WTC11 (cell line): ENCODE results near the gene ZNF747. TPM values are rescaled to one million over a fixed set of nuclear protein-coding genes. Genes with fewer than 3 reads are reported as not detected.

Experiments
- ATAC-seq: fragments of 200-7000 bp; cut with Tn5 transposase; 2 replicates; pipeline ENCODE4 v1.10.0; 2021; ENCODE audit warnings: mild to moderate bottlenecking, moderate library complexity
- CTCF ChIA-PET: fragments of 300-600 bp; sonication (Branson Sonifier 250); formaldehyde crosslinking; loops from one replicate; lab custom pipeline; 2021; ENCODE audit warnings: antibody characterized with exemption; lab: Charles Lee
- POLR2A ChIA-PET: fragments of 350-600 bp; sonication (Branson Sonifier 250); formaldehyde crosslinking; loops from one replicate; lab custom pipeline; 2021; ENCODE audit warnings: antibody characterized with exemption; lab: Charles Lee
- DNase-seq: peaks from one replicate; pipeline ENCODE4 v3.0.0; 2021; ENCODE audit warnings: low spot score
- H3K27ac Mint-ChIP-seq: 2 replicates; pipeline ENCODE4 v1.8.0; 2021; ENCODE audit warnings: mixed read lengths
- H3K27me3 Mint-ChIP-seq: 2 replicates; pipeline ENCODE4 v1.8.0; 2021; ENCODE audit warnings: low read depth, mild to moderate bottlenecking, moderate library complexity, mixed read lengths
- H3K36me3 Mint-ChIP-seq: 2 replicates; pipeline ENCODE4 v1.8.0; 2021; ENCODE audit warnings: mixed read lengths
- H3K4me1 Mint-ChIP-seq: 2 replicates; pipeline ENCODE4 v1.8.0; 2022; ENCODE audit warnings: mixed read lengths
- H3K4me3 Mint-ChIP-seq: 2 replicates; pipeline ENCODE4 v1.8.0; 2021; ENCODE audit warnings: mild to moderate bottlenecking, moderate library complexity, mixed read lengths
- H3K9me3 Mint-ChIP-seq: 2 replicates; pipeline ENCODE4 v1.8.0; 2021; ENCODE audit warnings: mixed read lengths
- ATF3 ChIP-seq: sonication (generic); formaldehyde crosslinking; conservative IDR thresholded peaks from 2 replicates; pipeline ENCODE4 v1.8.1; 2022; ENCODE audit warnings: mild to moderate bottlenecking, missing genetic modification reagents
- ELF4 ChIP-seq: sonication (generic); formaldehyde crosslinking; IDR thresholded peaks from 2 replicates; pipeline ENCODE4 v1.8.1; 2022; ENCODE audit warnings: low read depth, mild to moderate bottlenecking, moderate library complexity, missing genetic modification reagents
- ESRRA ChIP-seq: sonication (generic); formaldehyde crosslinking; IDR thresholded peaks from 2 replicates; pipeline ENCODE4 v1.8.1; 2022; ENCODE audit warnings: mild to moderate bottlenecking, missing genetic modification reagents, borderline replicate concordance
- FOXJ3 ChIP-seq: sonication (generic); formaldehyde crosslinking; IDR thresholded peaks from 2 replicates; pipeline ENCODE4 v1.9.0; 2021; ENCODE audit warnings: missing genetic modification reagents, mild to moderate bottlenecking, borderline replicate concordance
- GRHL2 ChIP-seq: fragments of 250-450 bp; sonication (Bioruptor Pico); IDR thresholded peaks from 2 replicates; pipeline ENCODE4 v1.8.0; 2022; ENCODE audit warnings: mild to moderate bottlenecking, moderate library complexity; ENCODE audit not compliant: insufficient replicate concordance, severe bottlenecking
- KAT7 ChIP-seq: sonication (generic); formaldehyde crosslinking; IDR thresholded peaks from 2 replicates; pipeline ENCODE4 v1.8.1; 2023; ENCODE audit warnings: missing genetic modification reagents, mild to moderate bottlenecking, borderline replicate concordance
- MXD4 ChIP-seq: fragments of 250-450 bp; sonication (Bioruptor Pico); IDR thresholded peaks from 2 replicates; pipeline ENCODE4 v1.8.0; 2021; ENCODE audit warnings: mild to moderate bottlenecking, moderate library complexity, borderline replicate concordance
- NFE2L1 ChIP-seq: sonication (generic); formaldehyde crosslinking; IDR thresholded peaks from 2 replicates; pipeline ENCODE4 v1.8.1; 2023; ENCODE audit warnings: missing genetic modification reagents
- NR1H2 ChIP-seq: sonication (generic); formaldehyde crosslinking; IDR thresholded peaks from 2 replicates; pipeline ENCODE4 v1.9.0; 2021; ENCODE audit warnings: mild to moderate bottlenecking, moderate library complexity, missing genetic modification reagents
- NR3C1 ChIP-seq: sonication (generic); formaldehyde crosslinking; conservative IDR thresholded peaks from 2 replicates; pipeline ENCODE4 v1.8.1; 2023; ENCODE audit warnings: low read depth, mild to moderate bottlenecking, missing genetic modification reagents
- OVOL2 ChIP-seq: fragments of 250-450 bp; sonication (Bioruptor Pico); IDR thresholded peaks from 2 replicates; pipeline ENCODE4 v1.9.0; 2021; ENCODE audit warnings: mild to moderate bottlenecking, borderline replicate concordance
- PRRX2 ChIP-seq: fragments of 250-450 bp; sonication (Bioruptor Pico); IDR thresholded peaks from 2 replicates; pipeline ENCODE4 v1.8.0; 2021; ENCODE audit warnings: mild to moderate bottlenecking
- RORB ChIP-seq: fragments of 250-450 bp; sonication (Bioruptor Pico); IDR thresholded peaks from 2 replicates; pipeline ENCODE4 v1.9.0; 2021; ENCODE audit warnings: mild to moderate bottlenecking
- TEAD1 ChIP-seq: sonication (generic); formaldehyde crosslinking; IDR thresholded peaks from 2 replicates; pipeline ENCODE4 v1.8.0; 2022; ENCODE audit warnings: mild to moderate bottlenecking, missing genetic modification reagents
- ZNF232 ChIP-seq: sonication (generic); formaldehyde crosslinking; IDR thresholded peaks from 2 replicates; pipeline ENCODE4 v1.8.0; 2022; ENCODE audit warnings: mild to moderate bottlenecking, missing genetic modification reagents
- ZNF532 ChIP-seq: fragments of 250-450 bp; sonication (Bioruptor Pico); IDR thresholded peaks from 2 replicates; pipeline ENCODE4 v1.9.0; 2021; ENCODE audit warnings: mild to moderate bottlenecking, borderline replicate concordance
- ZNF671 ChIP-seq: fragments of 250-450 bp; sonication (Bioruptor Pico); IDR thresholded peaks from 2 replicates; pipeline ENCODE4 v1.8.0; 2021; ENCODE audit warnings: mild to moderate bottlenecking
- total RNA-seq: library from RNA; stranded (reverse); gene quantifications from 3 replicates; pipeline ENCODE4 v1.2.3, GENCODE V29; 2021
- TF ChIP-seq, protein P1 (sequence below): sonication (generic); formaldehyde crosslinking; IDR thresholded peaks from 2 replicates; pipeline ENCODE4 v1.8.1; 2023; ENCODE audit warnings: mild to moderate bottlenecking, missing genetic modification reagents
- TF ChIP-seq, protein P2 (sequence below): sonication (generic); formaldehyde crosslinking; IDR thresholded peaks from 2 replicates; pipeline ENCODE4 v1.8.0; 2022; ENCODE audit warnings: missing genetic modification reagents

The ZNF747 gene
- total RNA-seq, 1 experiment from 2014 or later: 11.3 TPM

- Mint-ChIP-seq H3K4me3 (no peak overlapping the region), H3K27me3 (no peaks in the 10 kb centered on the region), H3K9me3 (no peaks in the 10 kb centered on the region), H3K27ac (no peak overlapping the region), H3K36me3 (peaks cover 6% of the 10 kb centered on the region; the same call in 1 of the 2 replicates), H3K4me1 (peaks cover 23% of the 10 kb centered on the region)
- ChIA-PET POLR2A (no interaction called here), CTCF (interaction anchor here (0.6 to 3.5 kb wide), 3 partner anchors 85 to 164 kb away, joined by 3 to 20 read pairs (median 5); partner anchors contain the start of gene DCTPP1)
- ATAC-seq: no peak
- no peak for DNase-seq
- no peak for TF ChIP-seq MXD4 (CRISPR knock-in tag)
- TF ChIP-seq GRHL2 (CRISPR knock-in tag): no peak
- no peak for TF ChIP-seq ZNF232
- no peak for TF ChIP-seq ZNF671 (CRISPR knock-in tag)
- no peak for TF ChIP-seq RORB (CRISPR knock-in tag)
- no peak for TF ChIP-seq PRRX2 (CRISPR knock-in tag)
- no peak for TF ChIP-seq ESRRA (CRISPR knock-in tag)
- TF ChIP-seq, protein P1, sequence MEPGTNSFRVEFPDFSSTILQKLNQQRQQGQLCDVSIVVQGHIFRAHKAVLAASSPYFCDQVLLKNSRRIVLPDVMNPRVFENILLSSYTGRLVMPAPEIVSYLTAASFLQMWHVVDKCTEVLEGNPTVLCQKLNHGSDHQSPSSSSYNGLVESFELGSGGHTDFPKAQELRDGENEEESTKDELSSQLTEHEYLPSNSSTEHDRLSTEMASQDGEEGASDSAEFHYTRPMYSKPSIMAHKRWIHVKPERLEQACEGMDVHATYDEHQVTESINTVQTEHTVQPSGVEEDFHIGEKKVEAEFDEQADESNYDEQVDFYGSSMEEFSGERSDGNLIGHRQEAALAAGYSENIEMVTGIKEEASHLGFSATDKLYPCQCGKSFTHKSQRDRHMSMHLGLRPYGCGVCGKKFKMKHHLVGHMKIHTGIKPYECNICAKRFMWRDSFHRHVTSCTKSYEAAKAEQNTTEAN (CRISPR knock-in tag): no peak
- TF ChIP-seq TEAD1 (CRISPR knock-in tag): no peak
- TF ChIP-seq ELF4 (CRISPR knock-in tag): no peak
- no peak for TF ChIP-seq OVOL2
- TF ChIP-seq NR1H2 (CRISPR knock-in tag): no peak
- TF ChIP-seq FOXJ3 (CRISPR knock-in tag): no peak
Observed at GRCh38 chr16:30530163-30531037, 4.3 kb downstream of the ZNF747 start.

- ATAC-seq (no peak), DNase-seq (no peak)
- peak overlapping the region; percentile 63 for H3K27ac Mint-ChIP-seq
- ChIA-PET POLR2A (interaction anchor here (0.6 kb wide), 2 partner anchors 10 to 467 kb away, joined by 4 to 8 read pairs; no protein-coding TSS in a partner anchor), CTCF (interaction anchor here (0.6 to 3.5 kb wide), 3 partner anchors 48 to 99 kb away, joined by 3 to 20 read pairs (median 3); partner anchors contain the start of gene DCTPP1)
- TF ChIP-seq, protein P2, sequence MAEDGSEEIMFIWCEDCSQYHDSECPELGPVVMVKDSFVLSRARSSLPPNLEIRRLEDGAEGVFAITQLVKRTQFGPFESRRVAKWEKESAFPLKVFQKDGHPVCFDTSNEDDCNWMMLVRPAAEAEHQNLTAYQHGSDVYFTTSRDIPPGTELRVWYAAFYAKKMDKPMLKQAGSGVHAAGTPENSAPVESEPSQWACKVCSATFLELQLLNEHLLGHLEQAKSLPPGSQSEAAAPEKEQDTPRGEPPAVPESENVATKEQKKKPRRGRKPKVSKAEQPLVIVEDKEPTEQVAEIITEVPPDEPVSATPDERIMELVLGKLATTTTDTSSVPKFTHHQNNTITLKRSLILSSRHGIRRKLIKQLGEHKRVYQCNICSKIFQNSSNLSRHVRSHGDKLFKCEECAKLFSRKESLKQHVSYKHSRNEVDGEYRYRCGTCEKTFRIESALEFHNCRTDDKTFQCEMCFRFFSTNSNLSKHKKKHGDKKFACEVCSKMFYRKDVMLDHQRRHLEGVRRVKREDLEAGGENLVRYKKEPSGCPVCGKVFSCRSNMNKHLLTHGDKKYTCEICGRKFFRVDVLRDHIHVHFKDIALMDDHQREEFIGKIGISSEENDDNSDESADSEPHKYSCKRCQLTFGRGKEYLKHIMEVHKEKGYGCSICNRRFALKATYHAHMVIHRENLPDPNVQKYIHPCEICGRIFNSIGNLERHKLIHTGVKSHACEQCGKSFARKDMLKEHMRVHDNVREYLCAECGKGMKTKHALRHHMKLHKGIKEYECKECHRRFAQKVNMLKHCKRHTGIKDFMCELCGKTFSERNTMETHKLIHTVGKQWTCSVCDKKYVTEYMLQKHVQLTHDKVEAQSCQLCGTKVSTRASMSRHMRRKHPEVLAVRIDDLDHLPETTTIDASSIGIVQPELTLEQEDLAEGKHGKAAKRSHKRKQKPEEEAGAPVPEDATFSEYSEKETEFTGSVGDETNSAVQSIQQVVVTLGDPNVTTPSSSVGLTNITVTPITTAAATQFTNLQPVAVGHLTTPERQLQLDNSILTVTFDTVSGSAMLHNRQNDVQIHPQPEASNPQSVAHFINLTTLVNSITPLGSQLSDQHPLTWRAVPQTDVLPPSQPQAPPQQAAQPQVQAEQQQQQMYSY (CRISPR knock-in tag): no peak
- TF ChIP-seq ZNF532 (CRISPR knock-in tag) (no peak), KAT7 (no peak), TEAD1 (CRISPR knock-in tag) (no peak), ZNF671 (CRISPR knock-in tag) (no peak), NFE2L1 (CRISPR knock-in tag) (no peak), ATF3 (CRISPR knock-in tag) (no peak), NR3C1 (CRISPR knock-in tag) (no peak), PRRX2 (CRISPR knock-in tag) (no peak), ESRRA (CRISPR knock-in tag) (no peak)
- H3K4me3 Mint-ChIP-seq: no peak overlapping the region
- peaks cover 11% of the 10 kb centered on the region; the same call in 1 of the 2 replicates for H3K36me3 Mint-ChIP-seq
- peaks cover 21% of the 10 kb centered on the region for H3K4me1 Mint-ChIP-seq
- H3K9me3 Mint-ChIP-seq: no peaks in the 10 kb centered on the region
- no peaks in the 10 kb centered on the region for H3K27me3 Mint-ChIP-seq
Observed at GRCh38 chr16:30528799-30529457, 5.7 kb downstream of the ZNF747 start.
